Gastrocnemius medialis (tissue), 4 donors: ENCODE data around the gene TUBA3E. TPM values are rescaled to one million over a fixed set of nuclear protein-coding genes. Genes with fewer than 3 reads are reported as not detected.
A peak's percentile ranks its signal among the peaks of the same experiment; 100 is the strongest.
"Not testable (repeated sequence)": the region's sequence is repeated elsewhere in the genome, so short reads cannot be mapped to it uniquely, and the experiment has no call there.

Experiments
- ATAC-seq, 2 donors: fragments of 150-250 bp; one replicate each; pipeline ENCODE4 v1.9.1; 2016
- DNase-seq, 2 donors: peaks; one replicate each; pipeline ENCODE4 v3.0.0-alpha.2; 2019
- H3K27ac ChIP-seq, 4 donors: fragments of 200-600 bp; sonication (generic); 1 replicate in 1 of 4; 2 replicates in 3 of 4; pipeline ENCODE4 v1.5.1; 2016 to 2018; ENCODE audit warnings: mild to moderate bottlenecking in 2 of 4, moderate library complexity in 1 of 4
- H3K27me3 ChIP-seq, 3 donors: fragments of 200-600 bp; sonication (generic) in 2 of 3; 1 replicate in 1 of 3; 2 replicates in 2 of 3; pipeline versions ENCODE4 v1.5.1 to v1.6.0; 2016 to 2019; ENCODE audit warnings: mild to moderate bottlenecking in 1 of 3, moderate library complexity in 1 of 3
- H3K36me3 ChIP-seq, 2 donors: fragments of 200-600 bp; sonication (generic) in 1 of 2; one replicate each; pipeline ENCODE4 v1.5.1; 2017 to 2018
- H3K4me1 ChIP-seq, 2 donors: fragments of 200-600 bp; sonication (generic) in 1 of 2; one replicate each; pipeline ENCODE4 v1.5.1; 2016 to 2017; ENCODE audit warnings: mild to moderate bottlenecking in 2 of 2
- H3K4me3 ChIP-seq, 4 donors: fragments of 200-600 bp; sonication (generic) in 3 of 4; 1 replicate in 1 of 4; 2 replicates in 3 of 4; pipeline ENCODE4 v1.5.1; 2016 to 2019; ENCODE audit warnings: mild to moderate bottlenecking in 2 of 4
- H3K9me3 ChIP-seq, 3 donors: fragments of 200-600 bp; sonication (generic) in 2 of 3; 1 replicate in 1 of 3; 2 replicates in 2 of 3; pipeline ENCODE4 v1.5.1; 2016 to 2019
- CTCF ChIP-seq, 5 experiments: fragments of 450-650 bp in 3 of 5; fragments of 200-600 bp in 2 of 5; sonication (generic) in 2 of 5; IDR thresholded peaks in 4 of 5; conservative IDR thresholded peaks in 1 of 5; 1 replicate in 4 of 5; 2 replicates in 1 of 5; pipeline ENCODE4 v1.5.1; 2016 to 2019; ENCODE audit warnings: antibody characterized with exemption in 5 of 5, mild to moderate bottlenecking in 3 of 5, moderate library complexity in 3 of 5
- POLR2A ChIP-seq, 2 donors: fragments of 450-650 bp; IDR thresholded peaks; one replicate each; pipeline ENCODE4 v1.6.1; 2017; ENCODE audit warnings: antibody characterized with exemption in 2 of 2, mild to moderate bottlenecking in 2 of 2, moderate library complexity in 2 of 2
- in situ Hi-C, 4 donors: fragments of 200-750 bp; cut with MboI; loops; one replicate each; pipeline versions ENCODE4 v1.15.0 to v1.8.0; 2017; ENCODE audit warnings: low sequenced_read_pairs in 4 of 4
- intact Hi-C: fragments of 100-400 bp; cut with DNase I; formaldehyde crosslinking; loops from one replicate; pipeline ENCODE4 v1.15.1; 2023; ENCODE audit warnings: low total_unique reads
- total RNA-seq, 4 donors: library from RNA; depleted of rRNA; stranded (reverse); fragments of >200 nt; gene quantifications; one replicate each; pipeline versions ENCODE4 v1.1.0 to v1.2.3, GENCODE V29; 2016

The TUBA3E gene
- total RNA-seq, 4 donors from 2014 or later = not detected

- H3K36me3 ChIP-seq = no peaks in the 10 kb centered on the region
- TF ChIP-seq POLR2A (IDR thresholded peaks at IDR 0.05) (no peak), CTCF (IDR thresholded peaks at IDR 0.05 in 4 of 5, conservative IDR thresholded peaks at IDR 0.05 in 1 of 5) (no peak)
- no peak overlapping the region for H3K27ac ChIP-seq
- ATAC-seq (no peak), DNase-seq (no peak)
- no peaks in the 10 kb centered on the region for H3K9me3 ChIP-seq
- H3K4me3 ChIP-seq = no peak overlapping the region
- H3K27me3 ChIP-seq = no peaks in the 10 kb centered on the region
- in situ Hi-C loops (no loop called here), intact Hi-C loops (no loop called here)
- no peaks in the 10 kb centered on the region for H3K4me1 ChIP-seq
These were observed 33.4 kb upstream of the TUBA3E start for GRCh38 chr2:130231656-130232055.

GRCh38 chr2:130230907-130231306 lies 32.7 kb upstream of the TUBA3E start:
- H3K36me3 ChIP-seq, H3K4me1 ChIP-seq, DNase-seq, ATAC-seq, in situ Hi-C loops, intact Hi-C loops, H3K27me3 ChIP-seq, H3K4me3 ChIP-seq, H3K9me3 ChIP-seq, H3K27ac ChIP-seq: not testable (repeated sequence)

GRCh38 chr2:130230376-130230775 lies 32.1 kb upstream of the TUBA3E start:
- intact Hi-C loops, H3K9me3 ChIP-seq, H3K27ac ChIP-seq, H3K4me1 ChIP-seq, in situ Hi-C loops, H3K4me3 ChIP-seq, H3K36me3 ChIP-seq, DNase-seq, H3K27me3 ChIP-seq, ATAC-seq: not testable (repeated sequence)

GRCh38 chr2:130229161-130229510 lies 30.9 kb upstream of the TUBA3E start:
- Histone ChIP-seq H3K27ac (peak overlapping the region in 1 of 4 donors; percentile 46), H3K4me3 (peak overlapping the region in 2 of 4 donors; percentile 11 to 53)
- H3K36me3 ChIP-seq, H3K9me3 ChIP-seq, H3K27me3 ChIP-seq, intact Hi-C loops, H3K4me1 ChIP-seq, in situ Hi-C loops: not testable (repeated sequence)
- peak in 1 of 2 donors; percentile 25 for DNase-seq
- ATAC-seq = peak in 1 of 2 donors; percentile 30

- H3K4me3 ChIP-seq = peak overlapping the region in 1 of 4 donors; percentile 53
- H3K36me3 ChIP-seq, H3K9me3 ChIP-seq, H3K4me1 ChIP-seq, H3K27ac ChIP-seq, ATAC-seq, in situ Hi-C loops, H3K27me3 ChIP-seq, intact Hi-C loops, DNase-seq: not testable (repeated sequence)
These were observed 30.4 kb upstream of the TUBA3E start for GRCh38 chr2:130228467-130229160.

- in situ Hi-C loops = not testable (repeated sequence)
These were observed 29.8 kb upstream of the TUBA3E start for GRCh38 chr2:130228005-130228404.

GRCh38 chr2:130222523-130222922 lies 24.3 kb upstream of the TUBA3E start:
- H3K36me3 ChIP-seq, H3K9me3 ChIP-seq, intact Hi-C loops, in situ Hi-C loops, H3K4me3 ChIP-seq, DNase-seq, H3K27ac ChIP-seq, H3K4me1 ChIP-seq, ATAC-seq, H3K27me3 ChIP-seq: not testable (repeated sequence)

More at GRCh38 chr2:130228005-130228404, 29.8 kb upstream of the TUBA3E start:
- H3K36me3 ChIP-seq, H3K27me3 ChIP-seq, H3K4me3 ChIP-seq, H3K9me3 ChIP-seq, H3K27ac ChIP-seq, DNase-seq, ATAC-seq, intact Hi-C loops, H3K4me1 ChIP-seq: not testable (repeated sequence)

- DNase-seq, H3K27me3 ChIP-seq, H3K9me3 ChIP-seq, H3K27ac ChIP-seq, H3K36me3 ChIP-seq, H3K4me1 ChIP-seq, in situ Hi-C loops, ATAC-seq, intact Hi-C loops, H3K4me3 ChIP-seq: not testable (repeated sequence)
These were observed 22.3 kb upstream of the TUBA3E start for GRCh38 chr2:130220505-130220904.

GRCh38 chr2:130219147-130219546 lies 20.9 kb upstream of the TUBA3E start:
- intact Hi-C loops, H3K27ac ChIP-seq, H3K27me3 ChIP-seq, H3K4me1 ChIP-seq, ATAC-seq, DNase-seq, in situ Hi-C loops, H3K9me3 ChIP-seq, H3K4me3 ChIP-seq, H3K36me3 ChIP-seq: not testable (repeated sequence)

- in situ Hi-C loops, H3K27me3 ChIP-seq, H3K27ac ChIP-seq, H3K36me3 ChIP-seq, intact Hi-C loops, ATAC-seq, DNase-seq, H3K9me3 ChIP-seq, H3K4me1 ChIP-seq, H3K4me3 ChIP-seq: not testable (repeated sequence)
These were observed 8.8 kb upstream of the TUBA3E start for GRCh38 chr2:130207051-130207450.

- intact Hi-C loops, H3K27ac ChIP-seq, H3K4me1 ChIP-seq, in situ Hi-C loops, H3K4me3 ChIP-seq, H3K27me3 ChIP-seq, H3K36me3 ChIP-seq, DNase-seq, H3K9me3 ChIP-seq, ATAC-seq: not testable (repeated sequence)
These were observed 4.9 kb upstream of the TUBA3E start for GRCh38 chr2:130203150-130203549.
